IPS DF 6.9 (cell line): Measurements from ENCODE around the gene ZNF605.
"Not testable (repeated sequence)": the region's sequence is repeated elsewhere in the genome, so short reads cannot be mapped to it uniquely, and the experiment has no call there.

ENCODE experiments used
- DNase-seq: peaks from one replicate; pipeline ENCODE4 v3.0.0-alpha.2; 2013; ENCODE audit warnings: low read depth, low spot score
- H3K27ac ChIP-seq: one replicate; pipeline ENCODE4 v1.5.1; 2013; ENCODE audit warnings: low read length, control low read depth
- H3K27me3 ChIP-seq: 2 replicates; pipeline ENCODE4 v1.6.1; 2013; ENCODE audit warnings: mild to moderate bottlenecking, low read length; ENCODE audit not compliant: control insufficient read depth, insufficient read depth
- H3K36me3 ChIP-seq: 2 replicates; pipeline ENCODE4 v1.6.1; 2013; ENCODE audit warnings: low read length; ENCODE audit not compliant: control insufficient read depth, insufficient read depth
- H3K4me1 ChIP-seq: 2 replicates; pipeline ENCODE4 v1.6.1; 2013; ENCODE audit warnings: low read length; ENCODE audit not compliant: control insufficient read depth, insufficient read depth
- H3K4me3 ChIP-seq: 2 replicates; pipeline ENCODE4 v1.5.1; 2013; ENCODE audit warnings: mild to moderate bottlenecking, low read length
- H3K9me3 ChIP-seq: 2 replicates; pipeline ENCODE4 v1.6.1; 2013; ENCODE audit warnings: low read length, inconsistent platforms; ENCODE audit not compliant: control insufficient read depth, insufficient read depth
- WGBS: extraction: QIAGEN DNeasy Blood & Tissue Kit; methylation state at CpG from one replicate; pipeline ENCODE4 v1.1.7; 2013; ENCODE audit warnings: mixed read lengths, missing lambda C conversion rate; ENCODE audit not compliant: insufficient read length, insufficient coverage; 5-methylcytosine and 5-hydroxymethylcytosine counted together

ZNF605 gene

GRCh38 chr12:132948146-132949066, 7.7 kb downstream of the ZNF605 start:
- Histone ChIP-seq H3K36me3 (peaks cover 7% of the 10 kb centered on the region; the same call in 1 of the 2 replicates), H3K4me3 (no peak overlapping the region), H3K9me3 (peaks cover 13% of the 10 kb centered on the region), H3K27ac (no peak overlapping the region), H3K27me3 (no peaks in the 10 kb centered on the region), H3K4me1 (no peaks in the 10 kb centered on the region)
- no peak for DNase-seq
- no CpG with 5 or more reads among the region's 29 CpGs for WGBS

- Histone ChIP-seq H3K4me1 (no peaks in the 10 kb centered on the region), H3K36me3 (peaks cover 12% of the 10 kb centered on the region), H3K9me3 (peaks cover 4% of the 10 kb centered on the region; the same call in 1 of the 2 replicates), H3K27me3 (no peaks in the 10 kb centered on the region), H3K4me3 (no peak overlapping the region), H3K27ac (no peak overlapping the region)
- no peak for DNase-seq
- WGBS: no CpG with 5 or more reads among the region's 8 CpGs
Observed at GRCh38 chr12:132946246-132946820, 9.8 kb downstream of the ZNF605 start.

GRCh38 chr12:132945806-132946205, 10.3 kb downstream of the ZNF605 start:
- no peak overlapping the region for H3K27ac ChIP-seq
- H3K9me3 ChIP-seq: peaks cover 2% of the 10 kb centered on the region
- H3K4me3 ChIP-seq: no peak overlapping the region
- peaks cover 12% of the 10 kb centered on the region for H3K36me3 ChIP-seq
- no peaks in the 10 kb centered on the region for H3K4me1 ChIP-seq
- no CpG with 5 or more reads among the region's 9 CpGs for WGBS
- no peak for DNase-seq
- no peaks in the 10 kb centered on the region for H3K27me3 ChIP-seq

GRCh38 chr12:132942611-132943010, 13.5 kb downstream of the ZNF605 start:
- Histone ChIP-seq H3K36me3 (peaks cover 12% of the 10 kb centered on the region), H3K27me3 (no peaks in the 10 kb centered on the region), H3K4me1 (no peaks in the 10 kb centered on the region), H3K4me3 (no peak overlapping the region), H3K27ac (no peak overlapping the region), H3K9me3 (peaks cover 2% of the 10 kb centered on the region; the same call in 1 of the 2 replicates)
- WGBS: no CpG with 5 or more reads among the region's 13 CpGs
- DNase-seq: no peak

- no peak overlapping the region for H3K27ac ChIP-seq
- DNase-seq: no peak
- no CpG with 5 or more reads among the region's 34 CpGs for WGBS
- H3K9me3 ChIP-seq: peaks cover 2% of the 10 kb centered on the region; the same call in 1 of the 2 replicates
- no peaks in the 10 kb centered on the region for H3K27me3 ChIP-seq
- peaks cover 12% of the 10 kb centered on the region for H3K36me3 ChIP-seq
- H3K4me3 ChIP-seq: no peak overlapping the region
- no peaks in the 10 kb centered on the region for H3K4me1 ChIP-seq
Observed at GRCh38 chr12:132941336-132941954, 14.7 kb downstream of the ZNF605 start.

GRCh38 chr12:132940071-132940719, 15.9 kb downstream of the ZNF605 start:
- Histone ChIP-seq H3K4me3 (no peak overlapping the region), H3K27me3 (no peaks in the 10 kb centered on the region), H3K4me1 (no peaks in the 10 kb centered on the region), H3K36me3 (peaks cover 12% of the 10 kb centered on the region), H3K27ac (no peak overlapping the region), H3K9me3 (peaks cover 2% of the 10 kb centered on the region; the same call in 1 of the 2 replicates)
- WGBS: no CpG with 5 or more reads among the region's 15 CpGs
- DNase-seq: no peak

- H3K9me3 ChIP-seq, H3K27me3 ChIP-seq, H3K27ac ChIP-seq, H3K4me3 ChIP-seq, DNase-seq, H3K36me3 ChIP-seq, H3K4me1 ChIP-seq: not testable (repeated sequence)
- no CpG with 5 or more reads among the region's 25 CpGs for WGBS
Observed at GRCh38 chr12:132938807-132939206, 17.3 kb downstream of the ZNF605 start.

GRCh38 chr12:132937476-132937875, 18.6 kb downstream of the ZNF605 start:
- Histone ChIP-seq H3K27me3 (no peaks in the 10 kb centered on the region), H3K4me1 (no peaks in the 10 kb centered on the region), H3K36me3 (peaks cover 5% of the 10 kb centered on the region), H3K9me3 (peaks cover 2% of the 10 kb centered on the region), H3K27ac (no peak overlapping the region), H3K4me3 (no peak overlapping the region)
- DNase-seq: no peak
- no CpG with 5 or more reads among the region's 2 CpGs for WGBS

GRCh38 chr12:132936921-132937320, 19.2 kb downstream of the ZNF605 start:
- H3K4me1 ChIP-seq, H3K4me3 ChIP-seq, H3K27ac ChIP-seq, H3K36me3 ChIP-seq, H3K27me3 ChIP-seq, H3K9me3 ChIP-seq, DNase-seq: not testable (repeated sequence)
- WGBS: no CpG with 5 or more reads among the region's 8 CpGs

GRCh38 chr12:132936163-132936562, 19.9 kb downstream of the ZNF605 start:
- H3K4me1 ChIP-seq: no peaks in the 10 kb centered on the region
- H3K27ac ChIP-seq: no peak overlapping the region
- no peaks in the 10 kb centered on the region for H3K27me3 ChIP-seq
- H3K36me3 ChIP-seq: no peaks in the 10 kb centered on the region
- peaks cover under 1% of the 10 kb centered on the region for H3K9me3 ChIP-seq
- DNase-seq: no peak
- no peak overlapping the region for H3K4me3 ChIP-seq
- 100% methylated on average over 1 of the region's 2 CpGs for WGBS
